Activated CD8-positive, alpha-beta memory T cell treated with anti-CD3 and anti-CD28 coated beads, Interleukin-2, amount 50 U/mL, for 1 hour (primary cell): ENCODE results near the gene KEL.

Experiments used
- DNase-seq: peaks from one replicate; pipeline ENCODE4 v3.0.0-alpha.2; 2020; ENCODE audit errors: extremely low read depth

KEL gene

DNA sequence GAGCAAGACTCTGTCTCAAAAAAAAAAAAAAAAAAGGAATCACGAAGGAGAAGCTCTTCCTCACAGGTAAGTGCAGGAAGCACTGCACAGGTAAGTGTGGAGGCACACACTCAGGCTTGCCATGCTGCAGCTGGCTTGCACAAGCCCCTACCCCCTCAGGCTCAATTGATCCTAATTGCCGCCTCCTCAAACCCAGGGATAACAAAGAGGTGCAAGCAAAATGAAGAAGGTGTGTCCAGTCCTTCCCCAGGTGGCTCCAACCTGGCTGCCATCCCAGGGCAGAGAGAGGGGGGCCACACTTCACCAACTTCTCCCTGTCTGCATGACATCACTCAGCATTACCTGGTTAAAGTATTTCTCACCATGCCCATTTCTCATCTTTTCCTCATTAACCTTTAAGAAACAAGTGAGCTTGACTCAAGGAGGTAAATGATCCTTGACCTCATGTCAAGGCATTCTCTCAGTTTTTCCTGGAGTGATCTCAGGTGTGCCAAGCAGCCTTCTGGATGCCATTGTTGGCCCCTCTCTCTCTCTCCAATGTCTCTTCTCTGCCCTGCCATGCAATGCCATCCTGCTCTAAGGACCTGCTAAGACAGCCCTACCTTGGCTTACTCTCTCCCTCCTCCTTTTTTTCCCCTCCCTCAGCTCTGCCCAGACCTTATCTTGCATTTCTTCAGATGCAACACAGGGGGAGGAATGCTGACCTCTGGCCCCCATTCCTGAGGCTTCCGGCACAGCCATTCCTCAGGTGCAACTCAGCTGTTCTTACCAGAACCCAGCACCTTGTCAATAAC lies 63.6 kb downstream of the KEL start:
- no peak for DNase-seq

DNA sequence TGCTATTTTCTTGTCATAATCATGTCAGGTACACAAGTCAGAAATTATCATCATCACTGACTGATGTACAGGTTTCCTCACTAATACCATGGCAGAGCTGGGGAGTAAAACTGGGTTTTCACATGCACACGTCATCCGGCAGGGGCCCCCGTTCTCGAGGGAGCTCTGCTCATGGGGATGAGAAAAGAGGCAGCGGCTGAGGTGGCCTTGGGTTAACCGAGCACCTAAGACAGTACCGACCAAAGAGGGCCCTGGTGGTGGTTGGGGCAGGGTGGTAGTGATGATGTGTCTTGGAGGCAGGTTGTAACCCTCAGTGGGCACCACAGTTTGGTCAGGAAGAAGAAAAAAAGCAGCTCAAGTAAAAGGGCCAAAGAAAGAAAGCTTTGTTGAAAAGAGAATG lies 64.5 kb downstream of the KEL start:
- DNase-seq = no peak

GRCh38 chr7:142896741-142897379 lies 65.3 kb downstream of the KEL start:
- DNase-seq = no peak

GRCh38 chr7:142896151-142896550 lies 66.0 kb downstream of the KEL start:
- no peak for DNase-seq

GRCh38 chr7:142894985-142895593 lies 67.1 kb downstream of the KEL start:
- DNase-seq = no peak

DNA sequence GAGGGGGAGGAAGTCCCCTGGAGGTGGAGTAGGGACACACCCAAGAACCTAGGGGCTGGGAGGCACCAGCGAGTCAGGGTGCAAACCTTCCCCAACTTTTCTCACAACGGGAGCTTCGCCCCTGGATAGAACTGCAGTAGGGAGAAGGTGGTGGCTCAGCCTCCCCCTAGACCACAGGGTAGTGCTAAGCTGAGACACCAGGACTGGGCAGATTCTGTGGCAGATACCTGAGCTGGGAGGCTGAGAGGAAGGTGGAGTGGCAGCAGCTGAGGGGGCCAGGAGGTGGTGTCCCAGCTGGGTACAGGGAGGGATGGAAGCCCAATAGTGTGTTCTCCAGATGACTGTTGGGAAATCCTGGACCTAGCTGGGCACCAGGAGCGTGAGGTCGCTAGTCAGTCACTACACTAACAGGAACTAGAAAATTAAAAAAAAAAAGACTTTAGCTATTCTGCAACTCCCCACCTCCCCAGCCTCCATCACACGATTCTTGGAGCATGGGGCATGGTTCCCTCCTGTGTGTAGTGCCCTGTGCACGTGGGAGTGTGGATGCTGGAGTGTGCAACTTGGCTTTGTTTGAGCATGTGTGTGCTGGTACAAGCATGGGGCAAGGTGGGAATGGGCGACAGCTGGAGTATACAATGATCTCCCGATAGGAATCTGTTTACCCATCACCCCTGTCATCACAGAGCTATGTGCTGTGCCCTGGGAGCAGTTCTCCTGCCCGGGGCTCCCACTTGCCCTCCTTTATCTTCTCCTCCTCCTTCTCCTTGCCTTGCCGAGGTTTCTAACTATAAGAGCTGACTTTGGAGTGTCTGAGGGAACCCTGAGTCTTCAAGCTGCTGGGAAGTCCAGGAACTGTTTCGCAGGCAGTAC lies 67.8 kb downstream of the KEL start:
- no peak for DNase-seq

DNA sequence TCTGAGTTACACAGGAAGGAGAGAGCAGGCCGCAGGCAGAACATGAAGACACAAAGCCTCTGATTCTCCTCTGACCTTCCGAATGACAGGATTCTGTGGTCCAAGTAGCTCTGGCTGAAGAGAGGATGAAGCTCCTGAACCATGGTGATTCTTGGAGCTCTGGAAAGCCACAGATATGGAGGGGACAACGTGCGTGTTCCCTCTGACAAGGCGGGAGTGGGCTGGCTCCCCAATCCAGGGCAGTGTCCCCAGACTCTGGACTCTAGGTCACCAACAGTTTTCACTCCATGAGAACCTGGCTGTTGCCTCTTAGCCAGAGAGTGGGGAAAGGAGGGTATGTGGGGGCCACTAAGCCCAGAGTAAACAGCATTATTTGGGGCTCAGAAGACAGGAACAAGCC lies 69.2 kb downstream of the KEL start:
- DNase-seq = no peak

GRCh38 chr7:142891490-142892082 lies 70.6 kb downstream of the KEL start:
- no peak for DNase-seq
